DMS 273 treated with DMSO at 0.1 percent for 48 hours (cell line): ENCODE data around the gene SNCG.
"Not testable (repeated sequence)": the region's sequence is repeated elsewhere in the genome, so short reads cannot be mapped to it uniquely, and the experiment has no call there.

Source experiments
- DNase-seq: peaks from one replicate; lab custom pipeline; 2025; lab: John Stamatoyannopoulos, UW

Gene SNCG

GRCh38 chr10:86978457-86978856 lies 20.1 kb downstream of the SNCG start:
- not testable (repeated sequence) for DNase-seq

GRCh38 chr10:86979296-86979818 lies 21.0 kb downstream of the SNCG start:
- no peak for DNase-seq

- DNase-seq: no peak
These were observed 21.6 kb downstream of the SNCG start for GRCh38 chr10:86979977-86980448.

- DNase-seq: not testable (repeated sequence)
These were observed 22.6 kb downstream of the SNCG start for GRCh38 chr10:86981020-86981419.

GRCh38 chr10:86981716-86982115 lies 23.3 kb downstream of the SNCG start:
- DNase-seq: no peak

GRCh38 chr10:86984498-86984897 lies 26.1 kb downstream of the SNCG start:
- DNase-seq: not testable (repeated sequence)

GRCh38 chr10:86988520-86988919 lies 30.1 kb downstream of the SNCG start:
- no peak for DNase-seq

GRCh38 chr10:86991362-86991761 lies 33.0 kb downstream of the SNCG start:
- DNase-seq: not testable (repeated sequence)

- no peak for DNase-seq
These were observed 34.1 kb downstream of the SNCG start for GRCh38 chr10:86992456-86992855.

- no peak for DNase-seq
These were observed 34.5 kb downstream of the SNCG start for GRCh38 chr10:86992929-86993328.

- not testable (repeated sequence) for DNase-seq
These were observed 41.5 kb downstream of the SNCG start for GRCh38 chr10:86999802-87000403.

- DNase-seq: no peak
These were observed 42.1 kb downstream of the SNCG start for GRCh38 chr10:87000491-87000890.

GRCh38 chr10:87007124-87007523 lies 48.7 kb downstream of the SNCG start:
- not testable (repeated sequence) for DNase-seq

GRCh38 chr10:87007674-87008073 lies 49.3 kb downstream of the SNCG start:
- DNase-seq: not testable (repeated sequence)

- not testable (repeated sequence) for DNase-seq
These were observed 49.9 kb downstream of the SNCG start for GRCh38 chr10:87008303-87008702.

- not testable (repeated sequence) for DNase-seq
These were observed 50.8 kb downstream of the SNCG start for GRCh38 chr10:87009134-87009696.
